Muscle layer of colon (tissue), 2 donors: ENCODE data around the gene GAB4.
"Not testable (repeated sequence)": the region's sequence is repeated elsewhere in the genome, so short reads cannot be mapped to it uniquely, and the experiment has no call there.

Experiments used
- H3K27ac ChIP-seq: one replicate; pipeline ENCODE4 v1.7.0; 2013; ENCODE audit warnings: low read depth, mild to moderate bottlenecking, low read length, moderate library complexity
- H3K27me3 ChIP-seq, 2 donors: one replicate each; pipeline ENCODE4 v1.7.0; 2013; ENCODE audit warnings: low read length in 2 of 2, mild to moderate bottlenecking in 2 of 2; ENCODE audit not compliant: insufficient read depth in 2 of 2, control insufficient read depth in 1 of 2
- H3K36me3 ChIP-seq: one replicate; pipeline ENCODE4 v1.7.0; 2013; ENCODE audit warnings: mild to moderate bottlenecking, low read length; ENCODE audit not compliant: insufficient read depth
- H3K4me1 ChIP-seq: one replicate; pipeline ENCODE4 v1.7.0; 2013; ENCODE audit warnings: mild to moderate bottlenecking, low read length; ENCODE audit not compliant: insufficient read depth
- H3K4me3 ChIP-seq, 2 donors: one replicate each; pipeline ENCODE4 v1.7.0; 2013; ENCODE audit warnings: low read length in 2 of 2, low read depth in 1 of 2, mild to moderate bottlenecking in 1 of 2, moderate library complexity in 1 of 2
- H3K9ac ChIP-seq: one replicate; pipeline ENCODE4 v1.7.0; 2013; ENCODE audit warnings: low read length
- H3K9me3 ChIP-seq: one replicate; pipeline ENCODE4 v1.7.0; 2013; ENCODE audit warnings: mild to moderate bottlenecking, low read length
- donor health status: abdominal sarcoma.
- donor health status: Adenocarcinoma of cecum.

Gene GAB4, protein sequence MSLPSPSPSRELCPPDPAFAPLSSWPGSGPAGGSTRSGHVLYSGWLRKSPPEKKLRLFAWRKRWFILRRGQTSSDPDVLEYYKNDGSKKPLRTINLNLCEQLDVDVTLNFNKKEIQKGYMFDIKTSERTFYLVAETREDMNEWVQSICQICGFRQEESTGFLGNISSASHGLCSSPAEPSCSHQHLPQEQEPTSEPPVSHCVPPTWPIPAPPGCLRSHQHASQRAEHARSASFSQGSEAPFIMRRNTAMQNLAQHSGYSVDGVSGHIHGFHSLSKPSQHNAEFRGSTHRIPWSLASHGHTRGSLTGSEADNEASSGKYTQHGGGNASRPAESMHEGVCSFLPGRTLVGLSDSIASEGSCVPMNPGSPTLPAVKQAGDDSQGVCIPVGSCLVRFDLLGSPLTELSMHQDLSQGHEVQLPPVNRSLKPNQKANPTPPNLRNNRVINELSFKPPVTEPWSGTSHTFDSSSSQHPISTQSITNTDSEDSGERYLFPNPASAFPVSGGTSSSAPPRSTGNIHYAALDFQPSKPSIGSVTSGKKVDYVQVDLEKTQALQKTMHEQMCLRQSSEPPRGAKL

DNA sequence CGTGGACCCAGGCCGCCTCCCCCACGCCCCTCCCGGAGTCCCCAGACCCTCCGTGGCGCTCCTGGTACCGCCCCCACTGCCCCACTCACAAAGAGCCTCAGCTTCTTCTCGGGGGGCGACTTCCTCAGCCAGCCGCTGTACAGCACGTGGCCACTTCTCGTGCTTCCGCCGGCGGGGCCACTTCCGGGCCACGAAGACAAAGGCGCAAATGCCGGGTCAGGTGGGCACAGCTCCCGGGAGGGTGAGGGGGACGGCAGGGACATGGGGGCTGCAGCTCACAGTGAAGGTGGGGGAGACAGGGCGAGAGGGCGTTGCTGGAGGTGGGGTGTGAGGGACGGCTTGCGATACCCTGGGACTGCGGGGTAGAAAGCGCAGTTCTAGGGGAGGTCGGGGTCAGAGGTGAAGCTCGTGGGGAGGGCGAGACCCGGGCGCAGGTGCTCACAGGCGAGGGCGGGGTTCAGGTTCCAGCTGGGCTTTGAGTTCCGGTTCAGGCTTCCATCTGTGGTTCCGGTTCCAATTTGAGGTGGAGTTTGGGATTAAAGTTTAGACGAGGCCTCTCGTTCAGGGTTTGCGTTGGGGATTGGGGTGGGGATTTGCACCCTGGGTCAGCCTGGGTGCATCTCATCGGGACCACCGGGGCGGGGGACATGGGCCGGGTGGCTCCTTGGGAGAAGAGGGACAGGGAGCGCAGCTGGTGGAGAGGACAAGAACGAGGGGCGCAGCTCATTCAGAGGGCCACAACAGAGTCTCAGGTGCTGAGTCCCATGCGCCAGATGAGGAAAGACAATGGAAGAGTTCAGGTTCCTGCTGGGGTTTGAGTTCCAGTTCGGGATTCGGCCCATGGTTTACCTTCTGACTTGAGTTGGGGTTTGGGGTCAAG lies at the start of gene GAB4:
GAB4 (minus strand) TSS at position 371 of the 880 bp plus-strand sequence; CDS start at position 263, 108 bp downstream.
- Histone ChIP-seq H3K27me3 (peaks cover 0 to 13% of the 10 kb centered on the region in 2 donors), H3K36me3 (no peaks in the 10 kb centered on the region), H3K4me3 (no peak within 1 kb of the TSS), H3K27ac (no peak within 1 kb of the TSS), H3K9ac (no peak within 1 kb of the TSS), H3K9me3 (no peaks in the 10 kb centered on the region), H3K4me1 (no peaks in the 10 kb centered on the region)

DNA sequence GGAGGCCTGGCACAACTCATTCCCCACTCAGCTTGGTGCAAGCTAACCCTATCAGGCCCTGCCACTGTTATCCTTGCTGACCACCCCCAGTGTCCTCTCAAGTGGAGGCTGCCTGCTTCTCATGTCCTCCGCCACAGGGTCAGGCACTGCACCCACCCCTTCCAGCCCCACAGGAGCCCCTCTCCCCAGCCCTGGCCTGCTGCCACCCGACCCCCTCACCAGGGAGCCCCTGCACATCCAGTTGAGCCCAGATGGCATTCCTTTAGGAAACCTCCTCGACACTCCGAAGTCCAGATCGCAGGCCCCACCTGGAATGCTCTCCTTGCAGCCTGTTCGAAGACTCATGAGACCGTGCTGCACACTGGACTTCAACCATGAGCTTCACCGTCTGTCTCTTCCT lies 48.8 kb upstream of the GAB4 start:
- H3K27ac ChIP-seq: no peak overlapping the region
- H3K9ac ChIP-seq: no peak overlapping the region
- H3K4me3 ChIP-seq: no peak overlapping the region
- no peaks in the 10 kb centered on the region for H3K4me1 ChIP-seq
- H3K27me3 ChIP-seq: no peaks in the 10 kb centered on the region
- no peaks in the 10 kb centered on the region for H3K9me3 ChIP-seq
- no peaks in the 10 kb centered on the region for H3K36me3 ChIP-seq

DNA sequence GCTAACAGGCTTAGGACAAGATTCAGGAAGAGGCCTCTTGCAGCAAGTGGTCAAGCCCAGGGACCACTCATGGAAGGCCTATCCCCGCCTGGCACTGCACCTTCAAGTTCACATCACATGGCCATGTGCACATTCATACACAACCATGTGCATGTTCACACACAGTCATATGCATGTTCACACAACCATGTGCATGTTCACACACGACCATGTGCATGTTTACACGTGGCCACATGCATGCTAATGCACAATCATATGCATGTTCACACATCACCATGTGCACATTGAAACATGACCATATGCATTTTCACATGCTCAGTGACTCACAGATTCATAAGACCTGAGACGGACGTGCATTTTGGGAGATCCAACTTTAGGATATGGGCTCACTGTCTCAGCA lies 48.0 kb upstream of the GAB4 start:
- H3K9me3 ChIP-seq: no peaks in the 10 kb centered on the region
- H3K9ac ChIP-seq: no peak overlapping the region
- no peaks in the 10 kb centered on the region for H3K27me3 ChIP-seq

DNA sequence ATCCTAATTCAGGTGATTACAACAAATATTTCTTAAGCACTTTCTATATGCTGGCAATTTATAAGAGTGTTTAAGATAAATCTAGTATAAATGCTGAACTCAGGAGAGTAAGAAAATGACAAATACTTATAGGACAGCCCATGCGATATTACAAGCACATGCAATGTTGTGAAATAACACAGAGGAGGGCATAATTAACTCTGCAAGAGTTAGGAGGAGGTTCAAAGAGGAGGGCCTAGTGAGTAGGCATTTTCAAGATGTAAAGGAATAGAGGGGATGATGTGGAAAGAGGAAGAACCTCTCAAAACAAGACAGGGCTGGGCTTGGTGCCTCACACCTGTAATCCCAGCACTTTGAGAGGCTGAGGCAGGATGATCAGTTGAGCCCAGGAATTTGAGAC lies 39.6 kb upstream of the GAB4 start:
- Histone ChIP-seq H3K27ac (no peak overlapping the region), H3K9me3 (no peaks in the 10 kb centered on the region), H3K36me3 (peaks cover 4% of the 10 kb centered on the region), H3K4me1 (no peaks in the 10 kb centered on the region), H3K4me3 (no peak overlapping the region), H3K27me3 (no peaks in the 10 kb centered on the region), H3K9ac (no peak overlapping the region)

More for the DNA sequence above, 48.0 kb upstream of the GAB4 start:
- H3K27ac ChIP-seq: no peak overlapping the region
- no peak overlapping the region for H3K4me3 ChIP-seq
- no peaks in the 10 kb centered on the region for H3K4me1 ChIP-seq
- no peaks in the 10 kb centered on the region for H3K36me3 ChIP-seq

DNA sequence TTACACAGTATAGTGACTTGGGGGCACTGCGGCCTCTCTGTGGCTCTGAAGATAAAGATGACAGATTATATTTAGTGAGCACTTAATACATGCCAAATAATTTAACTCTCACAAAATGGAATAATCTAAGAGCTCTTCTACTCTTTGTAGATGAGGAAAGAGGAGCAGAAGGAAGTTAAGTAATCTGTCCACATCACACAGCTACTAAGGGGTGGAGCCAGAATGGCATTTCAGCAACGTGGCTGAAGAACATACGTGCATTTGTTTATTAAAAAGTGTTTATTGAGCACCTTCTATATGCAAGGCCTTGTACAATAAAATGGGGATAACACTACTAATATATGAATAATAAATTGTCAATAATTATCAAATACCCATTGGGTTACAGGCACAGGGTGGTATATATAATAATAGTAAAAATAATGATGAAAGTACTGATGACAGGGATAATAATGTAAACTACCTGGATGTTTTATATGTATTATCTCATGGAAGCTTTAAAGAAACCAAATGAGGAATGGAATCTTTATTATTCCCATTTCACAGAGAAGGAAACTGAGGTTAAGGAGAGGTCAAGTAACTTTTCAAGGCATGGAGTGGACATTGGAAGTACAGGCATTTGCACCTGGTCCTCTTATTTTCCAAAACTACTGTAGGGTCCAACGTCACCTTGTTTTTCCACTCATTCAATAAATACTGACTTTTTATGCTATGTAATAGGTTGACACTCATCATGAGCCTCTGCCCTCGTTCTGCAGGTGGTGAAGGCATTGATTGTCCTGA lies 38.7 kb upstream of the GAB4 start:
- Histone ChIP-seq H3K36me3 (peaks cover 4% of the 10 kb centered on the region), H3K27me3 (no peaks in the 10 kb centered on the region), H3K4me1 (no peaks in the 10 kb centered on the region), H3K4me3 (no peak overlapping the region), H3K27ac (no peak overlapping the region), H3K9me3 (no peaks in the 10 kb centered on the region), H3K9ac (no peak overlapping the region)

GRCh38 chr22:17043521-17043920 lies 35.5 kb upstream of the GAB4 start:
- Histone ChIP-seq H3K27ac (no peak overlapping the region), H3K4me3 (no peak overlapping the region), H3K9me3 (no peaks in the 10 kb centered on the region), H3K9ac (no peak overlapping the region), H3K27me3 (no peaks in the 10 kb centered on the region), H3K36me3 (peaks cover 4% of the 10 kb centered on the region), H3K4me1 (no peaks in the 10 kb centered on the region)

GRCh38 chr22:17036842-17037711 lies 29.1 kb upstream of the GAB4 start:
- H3K9ac ChIP-seq, H3K27ac ChIP-seq, H3K36me3 ChIP-seq, H3K9me3 ChIP-seq, H3K4me1 ChIP-seq: not testable (repeated sequence)
- Histone ChIP-seq H3K27me3 (peaks cover 0 to 11% of the 10 kb centered on the region in 2 donors), H3K4me3 (peak overlapping the region in 1 of 2 donors; percentile 26)

DNA sequence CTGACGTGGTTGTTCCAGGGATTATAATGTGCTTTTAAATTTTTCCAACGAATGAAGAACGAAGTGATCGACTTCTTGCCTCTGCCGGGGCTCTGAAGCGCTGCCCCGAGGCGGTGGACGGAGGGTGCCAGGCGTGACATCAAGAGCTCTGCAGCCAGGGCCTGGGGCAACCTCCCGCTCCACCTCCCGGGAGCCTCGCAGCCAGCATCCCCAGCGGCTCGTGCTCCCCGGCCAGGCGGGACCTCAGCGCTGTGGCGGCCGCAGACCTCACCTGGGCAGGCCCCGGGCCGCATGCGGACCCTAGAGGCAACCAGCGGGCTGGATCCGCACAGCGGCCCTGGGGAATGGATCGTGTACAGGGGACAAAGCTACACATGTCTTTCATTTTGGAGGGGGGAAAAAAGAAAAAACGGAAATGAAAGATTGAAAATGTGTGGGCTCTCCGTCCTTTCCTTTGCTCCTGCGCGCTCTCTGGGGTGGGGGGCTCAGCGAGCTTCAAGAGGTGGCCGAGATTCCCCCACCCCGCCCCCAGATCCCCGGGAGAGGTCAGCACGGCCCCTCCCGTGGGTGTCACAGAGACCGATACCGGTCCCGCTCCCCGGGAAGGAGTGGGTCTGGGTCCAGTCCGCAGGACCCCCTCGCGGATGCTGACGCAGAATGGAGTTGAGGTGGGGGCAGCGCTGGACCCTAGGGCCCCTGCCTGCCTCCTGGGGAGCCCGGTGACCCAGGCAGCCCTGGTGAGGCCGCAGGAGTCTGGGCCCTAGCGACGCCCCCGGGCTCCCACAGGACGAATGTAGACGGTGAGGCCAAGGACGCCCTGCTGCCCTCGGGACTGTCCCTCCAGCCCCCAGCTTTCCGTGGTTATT lies 28.2 kb upstream of the GAB4 start:
- not testable (repeated sequence) for H3K4me1 ChIP-seq, H3K4me3 ChIP-seq, H3K36me3 ChIP-seq, H3K9me3 ChIP-seq, H3K27ac ChIP-seq, H3K9ac ChIP-seq
- H3K27me3 ChIP-seq: peaks cover 0 to 11% of the 10 kb centered on the region in 2 donors

- Histone ChIP-seq H3K9ac (no peak overlapping the region), H3K9me3 (no peaks in the 10 kb centered on the region), H3K4me3 (no peak overlapping the region), H3K27me3 (peaks cover 0 to 11% of the 10 kb centered on the region in 2 donors), H3K27ac (no peak overlapping the region), H3K4me1 (no peaks in the 10 kb centered on the region), H3K36me3 (no peaks in the 10 kb centered on the region)
Measured at GRCh38 chr22:17035246-17035645, 27.2 kb upstream of the GAB4 start.

DNA sequence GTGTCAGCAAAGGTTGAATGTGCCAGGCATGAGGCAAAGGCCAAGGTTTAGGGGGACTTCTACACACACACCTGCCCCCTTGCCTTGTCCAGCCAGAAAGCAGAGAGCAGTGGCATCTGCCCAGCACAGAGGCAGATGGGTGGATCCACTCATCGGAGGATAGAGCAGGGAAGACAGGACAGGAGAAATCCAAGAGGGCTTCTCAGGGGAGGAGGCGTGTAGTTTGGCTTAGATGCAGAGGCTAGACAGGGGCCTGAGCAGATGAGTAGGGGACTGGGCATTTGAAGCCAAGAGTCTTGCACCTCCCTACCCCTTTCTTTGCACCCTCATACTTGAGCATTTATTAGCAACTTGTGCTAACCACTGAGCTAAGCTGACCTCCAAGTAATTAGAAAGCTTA lies 26.5 kb upstream of the GAB4 start:
- H3K9ac ChIP-seq, H3K27ac ChIP-seq, H3K9me3 ChIP-seq, H3K36me3 ChIP-seq, H3K4me3 ChIP-seq, H3K4me1 ChIP-seq: not testable (repeated sequence)
- peaks cover 0 to 11% of the 10 kb centered on the region in 2 donors for H3K27me3 ChIP-seq
